GM19438 (cell line): ENCODE data around the gene NACC2.

Experiments used
- ATAC-seq: cut with Tn5 transposase; IDR thresholded peaks from one replicate; pipeline ENCODE4 v1.9.1; 2021; ENCODE audit warnings: low read depth; ENCODE audit not compliant: unreplicated experiment

Gene NACC2

DNA sequence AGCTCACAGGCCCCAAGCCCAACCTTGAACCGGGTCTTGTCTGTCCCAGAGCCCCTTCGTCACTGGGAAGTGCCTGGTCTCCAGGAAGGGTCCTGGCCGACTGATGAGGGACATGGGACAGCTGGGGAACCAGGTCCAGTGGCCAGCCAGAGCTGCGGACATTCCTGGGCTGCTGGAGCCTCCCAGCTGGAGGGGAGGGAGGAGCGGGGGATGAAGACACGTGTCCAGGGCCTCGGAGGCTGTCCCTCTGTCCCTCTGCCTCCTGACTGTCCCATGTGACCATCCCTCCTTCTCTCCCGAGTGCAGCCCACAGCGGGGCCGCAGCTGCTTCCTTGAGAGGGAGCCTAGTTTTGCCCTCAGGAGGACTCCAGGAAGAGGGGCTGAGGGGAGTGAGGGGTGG is 92.2 kb downstream of the NACC2 start:
- ATAC-seq: no peak

DNA sequence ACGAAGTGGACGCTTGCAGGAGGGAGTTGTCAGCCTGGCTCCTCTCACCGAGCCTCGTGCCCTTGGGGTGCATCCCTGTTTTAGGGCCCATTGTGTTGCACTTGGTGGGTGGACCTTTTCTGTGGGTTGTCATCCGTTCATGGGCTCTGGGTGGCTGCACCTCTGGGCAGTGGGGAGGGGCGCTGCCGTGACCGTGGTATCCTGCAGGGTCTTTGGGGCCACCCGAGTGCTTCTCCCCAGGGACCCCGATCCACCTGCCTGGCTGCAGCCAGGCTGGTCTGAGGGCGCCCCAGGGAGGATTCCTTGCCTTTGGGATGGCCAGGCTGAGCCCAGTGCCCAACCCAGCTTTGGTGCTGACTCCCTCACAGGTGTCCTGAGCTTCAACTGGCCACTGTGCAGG is 92.9 kb downstream of the NACC2 start:
- no peak for ATAC-seq

DNA sequence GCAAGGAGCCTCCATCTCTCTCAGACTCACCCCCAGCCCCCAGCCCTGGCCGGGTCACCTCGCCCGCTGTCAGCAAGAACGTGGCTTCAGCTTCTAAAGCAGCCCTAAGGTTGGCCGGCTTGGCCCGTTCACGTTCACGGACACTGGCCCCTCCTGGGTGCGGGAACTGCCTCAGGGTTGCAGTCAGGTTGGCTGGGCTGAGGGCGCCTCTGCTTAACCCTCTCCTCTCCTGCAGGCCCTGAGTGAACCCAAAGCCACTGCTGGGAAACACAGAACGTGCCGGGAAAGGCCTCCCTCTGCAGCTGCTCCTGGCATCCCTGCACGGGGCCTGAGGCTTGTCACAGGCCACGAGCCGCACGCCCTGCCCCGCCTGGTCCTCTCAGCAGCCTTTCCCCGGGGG is 93.9 kb downstream of the NACC2 start:
- no peak for ATAC-seq

DNA sequence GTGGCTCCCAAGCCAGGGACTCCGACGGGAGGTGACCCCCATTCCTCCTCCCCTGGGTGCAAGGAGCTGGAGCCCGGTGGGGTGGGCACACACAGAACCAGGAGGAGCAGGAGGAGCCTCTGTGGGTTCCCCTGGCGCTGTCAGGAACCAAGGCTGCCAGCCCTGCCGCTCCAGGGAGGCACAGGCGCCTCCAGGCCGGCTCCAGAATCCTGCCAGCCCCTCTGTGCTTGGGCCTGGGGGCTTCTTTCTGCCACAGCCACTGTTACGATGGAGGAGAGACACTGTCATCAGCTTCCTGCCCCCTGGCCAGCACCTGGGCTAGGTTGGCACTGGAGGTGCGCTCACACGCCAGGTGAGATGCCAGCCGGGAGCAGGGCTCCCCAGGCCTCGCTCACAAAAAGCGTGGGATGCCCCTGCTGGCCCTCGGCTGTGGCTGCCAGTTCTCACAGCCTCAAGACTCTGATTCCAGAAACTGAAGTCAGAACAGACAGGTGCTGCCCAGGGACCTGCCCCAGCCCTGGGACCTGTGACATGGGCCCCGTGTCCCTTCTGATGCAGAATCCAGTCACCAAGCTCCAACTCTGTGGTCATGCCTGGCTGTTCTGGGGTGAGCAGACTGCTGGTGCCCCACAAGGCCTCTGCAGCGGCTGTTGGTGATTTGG is 96.5 kb downstream of the NACC2 start:
- no peak for ATAC-seq

DNA sequence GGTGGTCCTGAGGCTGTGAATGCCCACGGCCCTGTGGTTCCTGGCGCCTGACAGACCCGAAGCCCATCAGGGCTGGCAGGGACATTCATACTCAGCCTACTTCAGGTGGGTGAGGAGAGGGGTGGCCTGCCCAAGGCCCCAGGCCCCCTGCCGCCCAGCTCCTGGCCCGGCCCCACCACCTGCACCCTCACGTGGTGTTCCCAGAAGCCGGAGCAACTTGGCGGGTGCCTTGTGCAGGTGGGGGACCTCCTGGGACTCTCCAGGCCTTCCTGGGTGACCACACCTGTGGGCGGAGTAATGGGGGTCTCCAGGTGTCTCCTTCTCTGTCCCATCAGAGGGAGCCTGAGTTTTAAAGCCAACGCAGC is 97.1 kb downstream of the NACC2 start:
- ATAC-seq: no peak

DNA sequence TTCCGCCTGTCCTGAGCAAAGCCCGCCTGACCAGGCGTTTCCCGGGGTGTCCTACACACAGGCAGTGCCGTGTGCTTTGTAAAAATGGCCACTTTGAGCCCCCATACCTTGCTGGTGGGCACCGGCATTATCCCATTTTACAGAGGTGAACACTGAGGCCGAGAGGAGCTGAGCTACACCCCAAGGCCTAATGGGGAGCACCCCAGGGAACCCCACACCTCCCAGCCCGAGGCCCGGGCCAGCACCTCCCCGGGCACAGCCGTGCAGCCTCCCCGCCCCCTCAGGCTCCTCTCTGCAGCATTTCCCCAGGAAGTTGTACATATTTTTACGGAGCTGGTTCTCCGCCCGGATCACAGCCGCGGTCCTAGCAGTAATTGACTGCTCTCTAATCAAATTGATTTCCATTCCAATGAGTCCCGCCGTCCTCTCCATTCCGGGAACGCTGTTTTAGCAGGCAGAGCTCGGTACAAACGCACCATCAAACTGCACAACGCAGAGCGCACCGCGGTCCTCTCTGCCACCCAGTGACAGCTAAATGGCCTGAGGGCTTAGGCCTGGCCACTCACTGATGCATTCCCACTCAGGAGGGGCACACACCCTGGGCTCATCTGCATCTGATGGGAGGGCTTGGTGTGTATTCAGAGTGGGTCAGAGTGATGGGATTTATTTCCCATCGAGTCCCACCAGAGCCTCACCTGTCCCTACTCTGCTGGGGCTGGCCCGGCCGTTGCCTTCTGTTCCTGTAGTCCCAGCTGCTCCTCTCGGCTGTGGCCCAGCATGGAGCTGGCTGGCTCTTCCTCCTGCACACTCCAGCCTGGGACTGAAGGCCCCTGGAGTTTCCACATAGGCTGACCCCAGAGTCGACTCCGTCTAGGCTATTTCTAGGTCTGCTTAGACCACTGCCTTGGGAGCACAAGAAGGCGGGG is 97.7 kb downstream of the NACC2 start:
- ATAC-seq: no peak

DNA sequence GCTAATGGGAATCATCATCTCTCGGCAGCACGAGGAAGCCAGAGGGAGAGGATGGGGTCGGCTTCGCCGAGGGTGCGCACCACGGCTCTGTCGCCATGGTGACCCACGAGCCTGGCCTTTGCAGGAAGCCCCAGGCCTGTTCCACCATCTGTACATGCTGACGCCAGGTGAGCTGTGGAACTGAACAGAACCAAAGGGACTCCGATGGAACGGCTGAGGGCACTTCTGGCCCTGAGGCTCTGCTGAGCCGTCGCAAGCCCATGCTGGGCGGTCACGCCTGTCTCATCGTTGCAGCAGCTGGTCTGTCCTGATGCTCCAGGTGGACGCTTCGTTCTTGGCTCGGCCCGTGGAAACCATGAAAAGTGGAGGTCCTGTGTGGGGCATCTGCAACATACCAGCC is 99.3 kb downstream of the NACC2 start:
- no peak for ATAC-seq

DNA sequence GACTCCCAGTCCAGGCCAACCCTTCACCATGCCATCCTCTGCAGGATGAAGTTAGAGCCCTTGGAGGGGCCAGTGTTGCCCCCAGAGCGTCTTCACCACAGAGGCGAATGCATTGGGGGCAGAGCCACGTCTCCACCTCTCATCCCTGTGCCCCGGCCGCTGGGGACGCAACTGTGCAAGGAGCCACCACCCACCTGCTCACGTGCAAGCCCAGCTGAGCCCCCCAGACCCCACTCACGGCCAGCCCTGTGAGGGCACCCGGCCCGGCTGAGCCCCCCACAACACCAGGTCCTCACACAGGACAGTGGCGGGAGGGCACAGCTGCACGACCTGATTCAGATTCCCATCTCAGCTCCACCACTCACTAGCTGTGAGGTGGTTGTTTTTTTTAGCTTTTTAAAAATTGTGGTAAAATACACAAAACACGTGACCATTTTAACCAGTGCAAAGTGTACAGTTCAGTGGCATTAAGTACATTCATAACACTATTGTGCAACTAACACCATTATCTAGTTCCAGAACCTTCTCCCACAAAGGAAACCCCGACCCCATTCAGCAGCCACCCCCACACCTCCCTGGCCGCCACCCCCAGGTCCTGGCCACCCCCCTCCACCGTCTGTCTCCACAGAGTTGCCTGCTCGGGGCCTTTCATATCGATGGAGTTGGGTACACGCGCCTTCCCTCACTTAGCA is 100.4 kb downstream of the NACC2 start:
- ATAC-seq: no peak

DNA sequence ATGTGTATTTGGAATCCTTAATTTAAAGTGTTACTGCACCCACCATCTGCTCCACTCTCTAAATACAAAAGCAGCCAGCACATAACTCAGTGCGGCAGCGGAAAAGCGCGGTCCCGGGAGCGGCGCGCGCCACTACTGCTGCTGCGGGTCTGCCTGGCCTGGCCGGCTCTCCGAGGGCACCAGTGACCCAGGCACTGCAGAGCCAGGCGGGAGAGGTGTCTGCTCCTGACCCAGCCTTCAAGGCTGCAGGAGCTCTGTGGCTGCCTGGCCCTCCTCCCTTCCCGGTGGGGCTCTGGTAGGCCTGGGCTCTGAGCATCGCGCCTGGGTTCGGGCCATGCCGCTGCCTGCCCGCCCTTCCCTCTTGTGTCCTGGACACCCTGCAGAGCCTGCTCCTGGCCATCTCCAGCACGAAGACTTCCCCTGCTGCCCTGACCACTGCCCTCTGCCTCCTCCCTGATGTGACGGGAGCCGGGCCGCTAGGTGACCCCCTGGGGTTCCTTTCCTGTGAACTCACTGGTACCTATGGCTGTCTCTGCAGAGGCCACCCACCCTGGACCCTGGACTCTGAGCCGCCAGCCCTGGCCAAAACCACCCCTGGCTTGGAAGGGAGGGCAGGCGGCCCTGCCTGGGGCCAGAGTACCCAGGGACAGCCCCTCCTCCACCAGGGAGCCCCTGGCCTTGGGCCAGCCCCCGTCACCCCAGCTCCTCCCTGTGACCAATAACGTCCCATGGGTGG is 101.2 kb downstream of the NACC2 start:
- ATAC-seq: no peak

DNA sequence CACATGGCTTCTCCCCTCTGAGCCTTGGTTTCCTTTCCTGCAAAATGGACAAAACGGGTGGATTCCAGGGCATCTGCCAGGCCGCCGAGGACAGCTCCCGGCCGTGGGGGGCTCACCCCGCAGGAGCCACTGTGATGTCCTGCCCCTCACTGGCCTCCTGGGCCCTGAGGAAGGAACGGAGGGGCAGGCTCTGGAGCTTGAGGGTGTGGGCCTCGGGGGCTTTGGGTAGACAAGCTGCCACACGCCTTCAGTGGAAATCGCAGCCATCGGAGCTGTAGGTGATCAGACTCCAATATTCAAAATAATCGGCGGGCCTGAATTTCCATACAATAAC is 101.7 kb downstream of the NACC2 start:
- no peak for ATAC-seq

DNA sequence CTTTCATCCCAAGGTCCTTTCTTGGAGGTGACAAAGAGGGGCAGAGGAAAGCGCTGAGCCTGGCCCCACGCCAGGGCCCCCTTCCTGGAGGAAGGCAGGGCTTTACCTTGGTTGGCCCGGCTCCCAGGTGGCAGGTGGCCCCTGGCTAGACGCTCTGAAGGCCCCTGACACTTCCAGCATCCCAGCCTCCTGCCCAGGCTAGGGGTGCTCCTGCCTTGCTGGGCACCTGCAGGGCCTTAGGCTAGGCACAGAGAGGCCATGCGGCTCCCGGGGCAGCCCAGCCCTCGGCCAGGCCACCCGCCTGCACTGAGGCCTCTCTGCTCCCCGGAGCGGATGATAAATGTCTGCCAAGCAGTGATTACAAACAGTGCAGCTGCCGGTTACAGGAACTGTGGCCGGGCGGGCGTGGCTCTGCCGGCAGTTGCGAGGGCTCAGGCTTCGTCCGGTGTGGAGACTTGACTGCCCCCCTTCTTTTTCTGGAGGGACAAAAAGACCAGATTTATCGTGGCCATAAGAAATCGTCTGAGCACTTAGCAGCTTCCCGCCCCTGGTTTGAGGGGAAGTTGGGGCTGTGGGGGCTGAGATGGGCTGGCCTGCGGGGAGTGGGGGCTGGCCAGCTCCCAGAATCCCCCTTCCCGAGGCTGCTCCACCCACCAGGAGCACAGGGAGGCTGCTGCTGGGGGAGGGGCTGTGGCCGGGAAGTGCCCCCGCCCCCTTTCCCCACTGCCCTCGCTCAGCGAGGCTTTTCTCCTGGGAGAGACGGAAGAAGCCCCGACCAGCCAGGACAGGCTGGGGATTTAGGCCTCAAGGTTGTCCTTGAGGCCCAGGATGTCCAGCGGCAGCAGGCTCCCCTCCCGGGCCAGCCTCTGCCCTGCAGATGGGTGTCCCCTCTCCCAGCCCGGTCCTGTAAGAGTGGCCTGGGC is 102.3 kb downstream of the NACC2 start:
- ATAC-seq: no peak

DNA sequence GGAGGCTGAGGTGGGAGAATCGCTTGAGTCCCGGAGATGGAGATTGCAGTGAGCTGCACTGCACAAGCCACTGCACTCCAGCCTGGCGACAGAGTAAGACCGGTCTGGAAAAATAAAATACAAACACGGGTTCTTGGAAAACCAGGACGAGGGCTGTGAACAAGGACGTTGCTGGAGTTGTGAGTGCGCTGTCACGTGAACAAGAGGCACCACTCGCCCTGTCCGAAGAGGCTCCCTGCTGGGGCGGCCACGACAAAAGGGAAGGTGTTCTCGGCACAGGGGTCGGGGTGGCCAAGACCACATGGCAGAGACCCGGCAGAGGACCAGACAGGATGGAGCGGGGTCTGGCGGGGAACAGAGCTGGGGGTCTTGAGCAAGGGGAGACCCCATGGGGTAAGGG is 103.3 kb downstream of the NACC2 start:
- no peak for ATAC-seq

DNA sequence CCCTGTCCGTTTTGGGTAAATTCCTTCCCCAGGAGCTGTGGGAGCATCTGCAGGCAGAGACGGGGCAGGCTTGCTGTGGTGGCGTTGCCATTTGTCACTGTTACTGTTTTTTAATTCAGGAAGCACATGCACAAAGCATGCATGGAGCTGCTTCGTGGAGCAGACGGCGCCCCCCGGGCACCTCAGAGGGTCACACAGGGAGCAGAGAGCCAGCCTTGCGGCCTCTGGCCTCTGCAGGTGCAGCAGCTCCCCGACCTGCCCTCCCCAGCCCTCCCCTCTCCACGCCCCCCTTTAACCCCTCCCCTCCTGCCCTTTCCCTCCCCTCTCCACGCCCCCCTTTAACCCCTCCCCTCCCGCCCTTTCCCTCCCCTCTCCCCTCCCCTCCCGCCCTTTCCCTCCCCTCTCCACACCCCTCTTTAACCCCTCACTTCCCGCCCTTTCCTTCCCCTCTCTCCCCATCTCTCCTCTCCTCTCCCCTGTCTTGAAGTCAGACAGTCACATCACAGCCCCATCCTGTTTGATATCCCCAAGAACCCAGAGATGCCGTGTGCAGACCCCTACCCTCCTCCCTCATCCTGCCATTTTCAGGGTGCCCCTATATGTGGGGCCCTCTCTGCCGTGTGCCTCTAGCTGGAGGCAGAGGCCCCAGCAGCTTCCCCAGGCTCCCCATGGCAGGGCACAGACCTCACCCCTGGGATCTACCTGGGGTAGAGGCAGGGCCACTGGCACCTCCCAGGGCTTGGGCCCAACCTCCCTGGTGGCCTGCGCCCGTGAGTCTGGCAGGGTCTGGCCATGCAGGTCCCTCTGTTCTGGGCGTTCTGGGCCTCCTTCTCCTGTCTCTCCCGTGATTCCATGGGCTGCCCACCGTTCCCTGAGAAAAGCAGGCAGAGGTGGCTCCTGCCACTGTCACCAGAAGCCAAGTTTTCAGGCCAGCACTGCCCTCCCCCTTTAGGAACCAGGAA is 104.3 kb downstream of the NACC2 start:
- no peak for ATAC-seq

DNA sequence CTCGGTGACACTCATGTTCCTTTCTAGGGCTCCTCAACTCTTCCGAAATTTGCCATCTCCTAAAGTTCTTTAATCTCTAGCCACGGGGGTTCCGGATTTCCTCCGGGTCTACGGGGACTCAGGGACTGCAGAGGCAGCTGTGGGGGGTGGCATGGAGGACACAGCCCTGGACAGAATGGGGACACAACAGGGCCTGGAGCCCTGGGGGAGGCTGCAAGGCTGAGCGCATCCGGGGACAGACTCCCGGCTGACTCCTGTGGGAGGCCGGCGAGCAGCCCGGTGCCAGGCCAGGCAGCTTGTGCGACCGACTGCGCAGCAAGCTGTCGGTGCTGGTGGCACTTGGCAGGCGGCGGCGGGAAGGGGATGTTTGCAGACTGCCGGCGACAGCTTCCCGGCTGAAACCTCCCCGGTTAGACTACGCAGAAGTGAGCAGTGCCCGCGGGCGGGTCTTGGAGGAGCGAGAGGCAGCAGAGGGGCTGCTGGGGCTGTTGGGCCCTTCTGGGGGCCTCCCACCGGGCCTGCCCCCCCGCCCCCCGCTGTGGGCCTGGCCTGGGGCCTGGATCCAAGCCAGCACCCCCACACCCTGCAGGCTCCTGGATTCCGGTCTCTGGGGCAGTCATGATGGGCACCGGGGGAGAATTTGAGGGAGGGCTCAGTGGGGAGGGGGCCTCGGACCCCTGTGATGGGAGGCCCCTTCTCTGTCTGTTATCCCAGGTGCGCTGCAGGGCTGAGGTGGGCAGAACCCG is 105.2 kb downstream of the NACC2 start:
- no peak for ATAC-seq

DNA sequence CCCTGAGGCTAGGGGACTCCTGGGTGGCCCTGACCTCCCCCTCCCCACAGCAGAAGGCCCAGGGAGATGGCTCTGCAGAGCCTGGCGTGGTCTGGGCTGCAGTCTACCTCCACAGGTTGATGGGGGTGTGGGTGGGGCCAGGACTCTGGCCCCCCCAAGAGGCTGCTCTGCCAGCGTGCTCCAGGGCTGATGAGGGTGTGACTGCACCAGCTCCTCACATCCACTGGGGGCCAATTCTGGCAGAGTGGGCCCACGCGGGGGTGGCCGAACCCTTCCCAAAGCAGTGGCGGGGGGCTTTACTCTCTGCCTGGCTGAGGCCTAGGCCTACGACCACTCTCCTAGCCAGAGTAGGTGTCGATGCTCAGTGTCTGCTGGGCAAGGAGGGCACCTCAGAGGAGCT is 105.9 kb downstream of the NACC2 start:
- no peak for ATAC-seq

DNA sequence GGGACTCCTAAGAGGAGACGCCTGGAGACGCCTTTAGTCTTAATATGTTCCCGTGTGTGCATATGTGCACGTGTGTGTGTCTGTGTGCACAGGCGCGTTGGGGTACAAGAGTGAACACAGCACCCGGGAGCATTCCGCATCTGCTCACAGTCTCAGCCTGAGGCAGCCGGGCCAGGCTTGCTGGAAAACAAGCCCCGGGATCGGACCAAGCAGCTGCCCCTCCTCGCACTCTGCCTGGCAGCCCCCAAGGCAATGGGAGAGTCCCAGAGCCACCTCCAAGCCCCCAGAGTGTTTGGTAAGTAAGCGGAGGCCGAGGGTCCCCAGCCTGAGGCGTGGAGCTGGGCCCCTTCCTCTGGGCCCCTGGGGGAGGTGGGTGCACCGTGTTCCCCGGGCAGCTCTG is 106.6 kb downstream of the NACC2 start:
- no peak for ATAC-seq

DNA sequence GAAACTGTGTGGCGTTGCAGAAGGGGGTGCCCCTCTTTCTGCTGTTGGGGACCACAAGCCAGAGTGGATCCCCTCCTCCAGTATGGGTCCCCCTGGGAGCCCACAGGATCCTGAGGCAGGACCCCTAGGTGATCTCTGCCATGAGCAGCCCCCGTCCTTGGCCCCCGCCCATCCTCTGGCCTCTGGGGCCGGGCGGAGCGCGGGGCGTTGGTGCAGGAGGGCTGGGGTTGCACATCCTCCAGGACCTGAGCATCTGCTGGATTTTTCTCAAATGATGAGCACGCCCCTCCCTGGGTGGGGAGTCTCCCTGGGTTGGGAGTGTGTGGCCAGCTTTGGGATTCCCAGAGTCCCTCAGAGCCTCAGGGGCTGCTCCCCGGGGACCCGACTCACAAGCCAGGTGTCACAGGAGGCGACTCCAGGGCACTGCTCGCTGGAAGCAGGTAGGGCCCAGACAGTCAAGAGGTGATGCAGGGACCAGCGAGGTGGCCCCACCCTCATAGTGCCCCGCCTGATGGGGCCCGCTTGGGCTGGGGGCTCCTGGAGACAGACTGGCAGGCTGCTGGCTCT is 107.2 kb downstream of the NACC2 start:
- no peak for ATAC-seq

DNA sequence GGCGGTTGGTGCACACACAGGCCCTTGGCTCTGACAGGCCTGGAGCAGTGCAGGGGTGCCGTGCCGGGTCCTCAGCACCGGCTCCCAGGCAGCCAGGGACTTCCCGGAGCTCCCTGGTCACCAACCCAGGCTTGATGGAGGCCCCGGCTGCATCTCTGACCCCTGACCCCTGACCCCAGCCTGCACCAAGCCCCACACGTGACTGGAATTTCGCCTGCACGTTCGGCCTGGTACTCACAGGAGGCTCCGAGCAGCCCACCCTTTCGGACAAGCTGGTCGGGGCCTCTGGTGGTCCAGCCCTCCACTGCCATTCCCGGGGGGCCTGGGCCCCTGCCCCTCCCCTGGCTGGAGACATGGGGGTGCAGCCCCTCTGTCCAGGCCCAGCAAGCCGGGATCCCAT is 108.5 kb downstream of the NACC2 start:
- no peak for ATAC-seq
